Measurements from ENCODE around the gene PRX.

DNA sequence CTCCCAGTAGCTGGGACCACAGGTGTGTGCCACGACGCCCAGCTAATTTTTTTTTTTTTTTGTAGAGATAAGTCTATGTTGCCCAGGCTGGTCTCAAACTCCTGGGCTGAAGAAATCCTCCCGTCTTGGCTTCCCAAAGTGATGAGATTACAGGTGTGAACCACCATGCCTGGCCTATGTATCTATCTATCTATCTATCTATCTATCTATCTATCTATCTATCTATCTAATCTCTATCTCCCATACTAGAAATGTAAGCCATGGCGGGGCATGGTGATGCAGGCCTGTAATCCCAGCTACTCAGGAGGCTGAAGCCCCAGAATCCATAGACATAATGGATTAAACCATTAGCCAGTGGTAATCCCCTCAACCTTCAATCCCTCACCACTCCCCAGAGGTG lies 37.5 kb upstream of the PRX start:
- TF ChIP-seq, protein P1, sequence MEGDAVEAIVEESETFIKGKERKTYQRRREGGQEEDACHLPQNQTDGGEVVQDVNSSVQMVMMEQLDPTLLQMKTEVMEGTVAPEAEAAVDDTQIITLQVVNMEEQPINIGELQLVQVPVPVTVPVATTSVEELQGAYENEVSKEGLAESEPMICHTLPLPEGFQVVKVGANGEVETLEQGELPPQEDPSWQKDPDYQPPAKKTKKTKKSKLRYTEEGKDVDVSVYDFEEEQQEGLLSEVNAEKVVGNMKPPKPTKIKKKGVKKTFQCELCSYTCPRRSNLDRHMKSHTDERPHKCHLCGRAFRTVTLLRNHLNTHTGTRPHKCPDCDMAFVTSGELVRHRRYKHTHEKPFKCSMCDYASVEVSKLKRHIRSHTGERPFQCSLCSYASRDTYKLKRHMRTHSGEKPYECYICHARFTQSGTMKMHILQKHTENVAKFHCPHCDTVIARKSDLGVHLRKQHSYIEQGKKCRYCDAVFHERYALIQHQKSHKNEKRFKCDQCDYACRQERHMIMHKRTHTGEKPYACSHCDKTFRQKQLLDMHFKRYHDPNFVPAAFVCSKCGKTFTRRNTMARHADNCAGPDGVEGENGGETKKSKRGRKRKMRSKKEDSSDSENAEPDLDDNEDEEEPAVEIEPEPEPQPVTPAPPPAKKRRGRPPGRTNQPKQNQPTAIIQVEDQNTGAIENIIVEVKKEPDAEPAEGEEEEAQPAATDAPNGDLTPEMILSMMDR (IDR thresholded peaks at IDR 0.05), result no peak
- no peak for TF ChIP-seq EP300 (IDR thresholded peaks at IDR 0.05)
